Mesenchymal stem cell (in vitro differentiated cells and primary cell): ENCODE results near the gene APOD.

ENCODE experiments used
- DNase-seq: peaks from one replicate; pipeline ENCODE4 v3.0.0-alpha.2; 2013
- H2AFZ ChIP-seq: one replicate; pipeline ENCODE4 v1.6.1; 2013; ENCODE audit warnings: low read depth, mild to moderate bottlenecking, control low read depth, inconsistent platforms, low read length, moderate library complexity
- H2AK5ac ChIP-seq: 2 replicates; pipeline ENCODE4 v1.6.1; 2013; ENCODE audit warnings: low read length, moderate library complexity, mild to moderate bottlenecking, inconsistent platforms; ENCODE audit not compliant: severe bottlenecking
- H2BK120ac ChIP-seq: one replicate; pipeline ENCODE4 v1.6.1; 2013; ENCODE audit warnings: low read depth, mild to moderate bottlenecking, inconsistent platforms, low read length, moderate library complexity
- H2BK12ac ChIP-seq, 2 experiments: one replicate each; pipeline ENCODE4 v1.6.1; 2013; ENCODE audit warnings: inconsistent platforms in 2 of 2, low read length in 2 of 2, mild to moderate bottlenecking in 2 of 2, moderate library complexity in 2 of 2, control low read depth in 1 of 2
- H2BK15ac ChIP-seq: one replicate; pipeline ENCODE4 v1.6.1; 2013; ENCODE audit warnings: mild to moderate bottlenecking, low read depth, inconsistent platforms; ENCODE audit not compliant: poor library complexity, severe bottlenecking
- H2BK5ac ChIP-seq: 2 replicates; pipeline ENCODE4 v1.6.1; 2013; ENCODE audit warnings: low read depth, mild to moderate bottlenecking, low read length, control low read depth, inconsistent platforms; ENCODE audit not compliant: poor library complexity, severe bottlenecking
- H3K14ac ChIP-seq, 2 experiments: one replicate each; pipeline ENCODE4 v1.6.1; 2013; ENCODE audit warnings: inconsistent platforms in 2 of 2, low read length in 2 of 2, control low read depth in 1 of 2, mild to moderate bottlenecking in 1 of 2, moderate library complexity in 1 of 2
- H3K18ac ChIP-seq, 2 experiments: one replicate each; pipeline ENCODE4 v1.6.1; 2013; ENCODE audit warnings: inconsistent platforms in 2 of 2, low read length in 2 of 2, control low read depth in 1 of 2, low read depth in 1 of 2, mild to moderate bottlenecking in 1 of 2
- H3K23ac ChIP-seq, 2 experiments: one replicate each; pipeline ENCODE4 v1.6.1; 2013; ENCODE audit warnings: inconsistent platforms in 2 of 2, low read length in 2 of 2, mild to moderate bottlenecking in 2 of 2, moderate library complexity in 2 of 2, control low read depth in 1 of 2
- H3K27ac ChIP-seq: 2 replicates; pipeline ENCODE4 v1.5.1; 2013; ENCODE audit warnings: mild to moderate bottlenecking, moderate library complexity, low read length, control low read depth, inconsistent platforms; ENCODE audit not compliant: poor library complexity, severe bottlenecking
- H3K27me3 ChIP-seq, 2 experiments: 2 replicates each; pipeline versions ENCODE4 v1.6.1 to v1.7.0; 2013; ENCODE audit warnings: low read length in 2 of 2, mild to moderate bottlenecking in 2 of 2, moderate library complexity in 2 of 2, control low read depth in 1 of 2, inconsistent platforms in 1 of 2; ENCODE audit not compliant: control insufficient read depth in 1 of 2, insufficient read depth in 1 of 2
- H3K36me3 ChIP-seq, 2 experiments: 2 replicates each; pipeline versions ENCODE4 v1.6.1 to v1.7.0; 2013; ENCODE audit warnings: low read length in 2 of 2, control low read depth in 1 of 2, inconsistent platforms in 1 of 2, low read depth in 1 of 2, mild to moderate bottlenecking in 1 of 2; ENCODE audit not compliant: insufficient read depth in 2 of 2, control insufficient read depth in 1 of 2
- H3K4ac ChIP-seq, 2 experiments: one replicate each; pipeline ENCODE4 v1.6.1; 2013; ENCODE audit warnings: inconsistent platforms in 2 of 2, low read length in 2 of 2, mild to moderate bottlenecking in 2 of 2, moderate library complexity in 2 of 2, control low read depth in 1 of 2, low read depth in 1 of 2
- H3K4me1 ChIP-seq: 2 replicates; pipeline ENCODE4 v1.6.1; 2013; ENCODE audit warnings: low read depth, low read length, control low read depth; ENCODE audit not compliant: control insufficient read depth, insufficient read depth
- H3K4me2 ChIP-seq: 2 replicates; pipeline ENCODE4 v1.6.1; 2013; ENCODE audit warnings: low read length, mild to moderate bottlenecking, inconsistent platforms; ENCODE audit not compliant: poor library complexity, severe bottlenecking
- H3K4me3 ChIP-seq, 2 experiments: 2 replicates each; pipeline versions ENCODE4 v1.5.1 to v1.7.0; 2013; ENCODE audit warnings: low read length in 2 of 2, mild to moderate bottlenecking in 2 of 2, control low read depth in 1 of 2, low read depth in 1 of 2; ENCODE audit not compliant: insufficient read depth in 1 of 2
- H3K79me1 ChIP-seq: replicated peaks from 2 replicates; pipeline ENCODE4 v1.6.1; 2013; ENCODE audit warnings: mild to moderate bottlenecking, control low read depth, low read length, inconsistent platforms; ENCODE audit not compliant: poor library complexity, severe bottlenecking
- H3K9ac ChIP-seq: 2 replicates; pipeline ENCODE4 v1.7.0; 2013; ENCODE audit warnings: mild to moderate bottlenecking, low read length, moderate library complexity
- H3K9me3 ChIP-seq: 2 replicates; pipeline ENCODE4 v1.7.0; 2013; ENCODE audit warnings: mild to moderate bottlenecking, low read length; ENCODE audit not compliant: control insufficient read depth
- H4K8ac ChIP-seq: one replicate; pipeline ENCODE4 v1.6.1; 2013; ENCODE audit warnings: inconsistent platforms, mild to moderate bottlenecking, low read length, moderate library complexity
- H4K91ac ChIP-seq: one replicate; pipeline ENCODE4 v1.6.1; 2013; ENCODE audit warnings: mild to moderate bottlenecking, low read length, inconsistent platforms
- WGBS: methylation state at CpG from one replicate; pipeline ENCODE4 v1.1.7; 2013; ENCODE audit warnings: mixed read lengths; 5-methylcytosine and 5-hydroxymethylcytosine counted together

The APOD gene

GRCh38 chr3:195554458-195554857 is 29.3 kb downstream of the APOD start:
- Histone ChIP-seq H3K4me1 (peaks cover 6% of the 10 kb centered on the region), H2BK12ac (no peak overlapping the region), H4K8ac (no peak overlapping the region), H2AFZ (no peak overlapping the region), H3K14ac (no peak overlapping the region), H3K4ac (no peak overlapping the region), H3K9me3 (no peaks in the 10 kb centered on the region), H2BK5ac (no peak overlapping the region), H3K36me3 (no peaks in the 10 kb centered on the region), H3K23ac (no peak overlapping the region), H3K79me1 (no peaks in the 10 kb centered on the region), H3K4me3 (no peak overlapping the region), H3K9ac (no peak overlapping the region), H2BK120ac (no peak overlapping the region), H3K27ac (no peak overlapping the region), H3K18ac (no peak overlapping the region), H3K4me2 (no peak overlapping the region), H2BK15ac (no peak overlapping the region), H4K91ac (no peak overlapping the region), H3K27me3 (peaks cover 9 to 35% of the 10 kb centered on the region in 2 experiments), H2AK5ac (no peak overlapping the region)
- no peak for DNase-seq
- 95% methylated on average over 15 of the region's 15 CpGs for WGBS

GRCh38 chr3:195553268-195553667 is 30.5 kb downstream of the APOD start:
- H4K8ac ChIP-seq, result no peak overlapping the region
- H2AFZ ChIP-seq, result no peak overlapping the region
- no peaks in the 10 kb centered on the region for H3K79me1 ChIP-seq
- 77% methylated on average over 7 of the region's 7 CpGs for WGBS
- H3K4me3 ChIP-seq, result no peak overlapping the region
- H3K27me3 ChIP-seq, result peaks cover 12 to 35% of the 10 kb centered on the region in 2 experiments
- no peak overlapping the region for H2BK12ac ChIP-seq
- H3K27ac ChIP-seq, result no peak overlapping the region
- DNase-seq, result no peak
- no peak overlapping the region for H3K9ac ChIP-seq
- H3K4ac ChIP-seq, result no peak overlapping the region
- H3K4me1 ChIP-seq, result peaks cover 6% of the 10 kb centered on the region
- no peak overlapping the region for H3K4me2 ChIP-seq
- H2BK120ac ChIP-seq, result no peak overlapping the region
- H4K91ac ChIP-seq, result no peak overlapping the region
- no peak overlapping the region for H2BK15ac ChIP-seq
- H3K23ac ChIP-seq, result no peak overlapping the region
- no peak overlapping the region for H3K14ac ChIP-seq
- no peaks in the 10 kb centered on the region for H3K9me3 ChIP-seq
- no peak overlapping the region for H2AK5ac ChIP-seq
- no peak overlapping the region for H2BK5ac ChIP-seq
- H3K36me3 ChIP-seq, result no peaks in the 10 kb centered on the region
- no peak overlapping the region for H3K18ac ChIP-seq

GRCh38 chr3:195551381-195551978 is 32.3 kb downstream of the APOD start:
- Histone ChIP-seq H3K27ac (no peak overlapping the region), H3K18ac (no peak overlapping the region), H3K36me3 (no peaks in the 10 kb centered on the region), H3K23ac (peak overlapping the region in 1 of 2 experiments; percentile 83), H2BK12ac (peak overlapping the region in 1 of 2 experiments; percentile 89), H2BK5ac (no peak overlapping the region), H3K9ac (no peak overlapping the region), H2AFZ (peak overlapping the region; percentile 57), H3K4ac (peak overlapping the region in 1 of 2 experiments; percentile 21), H3K79me1 (no peaks in the 10 kb centered on the region), H4K8ac (no peak overlapping the region), H2AK5ac (no peak overlapping the region), H2BK15ac (no peak overlapping the region), H3K27me3 (peaks cover 13 to 26% of the 10 kb centered on the region in 2 experiments), H3K4me3 (no peak overlapping the region), H3K9me3 (no peaks in the 10 kb centered on the region), H4K91ac (no peak overlapping the region), H3K4me1 (peaks cover 6% of the 10 kb centered on the region), H2BK120ac (no peak overlapping the region), H3K4me2 (no peak overlapping the region), H3K14ac (peak overlapping the region in 1 of 2 experiments; percentile 88)
- WGBS, result 59% methylated on average over 7 of the region's 7 CpGs
- DNase-seq, result no peak

- no peak overlapping the region for H3K9ac ChIP-seq
- WGBS, result 73% methylated on average over 3 of the region's 4 CpGs
- H3K36me3 ChIP-seq, result no peaks in the 10 kb centered on the region
Measured at GRCh38 chr3:195550723-195551122, 33.0 kb downstream of the APOD start.

More at GRCh38 chr3:195550723-195551122, 33.0 kb downstream of the APOD start:
- Histone ChIP-seq H3K27ac (no peak overlapping the region), H3K4ac (no peak overlapping the region), H2BK120ac (no peak overlapping the region), H3K27me3 (peaks cover 9 to 19% of the 10 kb centered on the region in 2 experiments), H2BK15ac (no peak overlapping the region), H3K4me1 (peaks cover 8% of the 10 kb centered on the region), H2BK5ac (no peak overlapping the region), H2BK12ac (no peak overlapping the region), H3K4me3 (no peak overlapping the region), H3K9me3 (no peaks in the 10 kb centered on the region), H3K14ac (no peak overlapping the region), H3K79me1 (no peaks in the 10 kb centered on the region), H2AFZ (no peak overlapping the region), H3K4me2 (no peak overlapping the region), H4K8ac (no peak overlapping the region), H3K18ac (no peak overlapping the region), H3K23ac (no peak overlapping the region), H4K91ac (no peak overlapping the region), H2AK5ac (no peak overlapping the region)
- DNase-seq, result no peak
